Type B pancreatic cell (in vitro differentiated cells): Measurements from ENCODE around the gene HS3ST1. TPM values are rescaled to one million over a fixed set of nuclear protein-coding genes. Genes with fewer than 3 reads are reported as not detected.

Source experiments
- DNase-seq: peaks from one replicate; pipeline ENCODE4 v3.0.0; 2021; ENCODE audit warnings: mixed read lengths; ENCODE audit not compliant: unreplicated experiment; ENCODE audit errors: extremely low spot score
- H3K27ac Mint-ChIP-seq: 2 replicates; pipeline ENCODE4 v1.8.0; 2021; ENCODE audit warnings: mild to moderate bottlenecking, mixed read lengths
- H3K27me3 Mint-ChIP-seq: 2 replicates; pipeline ENCODE4 v1.8.0; 2021; ENCODE audit warnings: mixed read lengths
- H3K36me3 Mint-ChIP-seq: 2 replicates; pipeline ENCODE4 v1.8.0; 2021; ENCODE audit warnings: mixed read lengths
- H3K4me1 Mint-ChIP-seq: one replicate; pipeline ENCODE4 v1.8.0; 2021; ENCODE audit warnings: mixed read lengths; ENCODE audit not compliant: unreplicated experiment
- H3K4me3 Mint-ChIP-seq: 2 replicates; pipeline ENCODE4 v1.8.0; 2021; ENCODE audit warnings: mild to moderate bottlenecking, mixed read lengths
- H3K9me3 Mint-ChIP-seq: 2 replicates; pipeline ENCODE4 v1.8.0; 2021; ENCODE audit warnings: mixed read lengths
- total RNA-seq: library from RNA; stranded (reverse); gene quantifications from 2 replicates; pipeline ENCODE4 v1.2.1, GENCODE V29; 2021; ENCODE audit warnings: low replicate concordance
- TF ChIP-seq, protein P1 (sequence below): fragments of 200-600 bp; sonication (generic); conservative IDR thresholded peaks from 2 replicates; pipeline ENCODE4 v1.5.0; 2021; ENCODE audit warnings: antibody characterized with exemption, mild to moderate bottlenecking

The HS3ST1 gene
- total RNA-seq, 1 donor from 2014 or later: 2.5 TPM

DNA sequence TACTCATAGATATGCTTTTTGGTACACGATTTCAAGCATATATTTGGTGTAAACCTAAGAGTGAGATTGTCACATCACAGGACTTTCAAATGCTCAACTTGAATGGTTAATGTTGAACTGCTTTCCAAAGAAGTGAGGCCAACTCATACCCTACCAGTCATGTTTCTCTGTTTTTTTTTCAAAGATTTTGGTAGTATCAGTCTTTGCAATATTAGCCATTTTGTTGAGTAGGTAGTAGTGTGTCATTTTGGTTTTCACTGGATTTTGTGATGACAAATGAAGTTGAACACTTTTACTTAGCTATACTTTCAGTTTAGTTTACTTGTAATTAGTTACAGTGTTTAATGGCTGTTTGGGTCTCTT lies 12.5 kb upstream of the HS3ST1 start:
- TF ChIP-seq, protein P1, sequence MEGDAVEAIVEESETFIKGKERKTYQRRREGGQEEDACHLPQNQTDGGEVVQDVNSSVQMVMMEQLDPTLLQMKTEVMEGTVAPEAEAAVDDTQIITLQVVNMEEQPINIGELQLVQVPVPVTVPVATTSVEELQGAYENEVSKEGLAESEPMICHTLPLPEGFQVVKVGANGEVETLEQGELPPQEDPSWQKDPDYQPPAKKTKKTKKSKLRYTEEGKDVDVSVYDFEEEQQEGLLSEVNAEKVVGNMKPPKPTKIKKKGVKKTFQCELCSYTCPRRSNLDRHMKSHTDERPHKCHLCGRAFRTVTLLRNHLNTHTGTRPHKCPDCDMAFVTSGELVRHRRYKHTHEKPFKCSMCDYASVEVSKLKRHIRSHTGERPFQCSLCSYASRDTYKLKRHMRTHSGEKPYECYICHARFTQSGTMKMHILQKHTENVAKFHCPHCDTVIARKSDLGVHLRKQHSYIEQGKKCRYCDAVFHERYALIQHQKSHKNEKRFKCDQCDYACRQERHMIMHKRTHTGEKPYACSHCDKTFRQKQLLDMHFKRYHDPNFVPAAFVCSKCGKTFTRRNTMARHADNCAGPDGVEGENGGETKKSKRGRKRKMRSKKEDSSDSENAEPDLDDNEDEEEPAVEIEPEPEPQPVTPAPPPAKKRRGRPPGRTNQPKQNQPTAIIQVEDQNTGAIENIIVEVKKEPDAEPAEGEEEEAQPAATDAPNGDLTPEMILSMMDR: no peak
- no peak for DNase-seq
- H3K9me3 Mint-ChIP-seq: no peaks in the 10 kb centered on the region
- H3K4me1 Mint-ChIP-seq: no peaks in the 10 kb centered on the region
- H3K27ac Mint-ChIP-seq: no peak overlapping the region
- no peaks in the 10 kb centered on the region for H3K36me3 Mint-ChIP-seq
- H3K4me3 Mint-ChIP-seq: no peak overlapping the region
- H3K27me3 Mint-ChIP-seq: no peaks in the 10 kb centered on the region

DNA sequence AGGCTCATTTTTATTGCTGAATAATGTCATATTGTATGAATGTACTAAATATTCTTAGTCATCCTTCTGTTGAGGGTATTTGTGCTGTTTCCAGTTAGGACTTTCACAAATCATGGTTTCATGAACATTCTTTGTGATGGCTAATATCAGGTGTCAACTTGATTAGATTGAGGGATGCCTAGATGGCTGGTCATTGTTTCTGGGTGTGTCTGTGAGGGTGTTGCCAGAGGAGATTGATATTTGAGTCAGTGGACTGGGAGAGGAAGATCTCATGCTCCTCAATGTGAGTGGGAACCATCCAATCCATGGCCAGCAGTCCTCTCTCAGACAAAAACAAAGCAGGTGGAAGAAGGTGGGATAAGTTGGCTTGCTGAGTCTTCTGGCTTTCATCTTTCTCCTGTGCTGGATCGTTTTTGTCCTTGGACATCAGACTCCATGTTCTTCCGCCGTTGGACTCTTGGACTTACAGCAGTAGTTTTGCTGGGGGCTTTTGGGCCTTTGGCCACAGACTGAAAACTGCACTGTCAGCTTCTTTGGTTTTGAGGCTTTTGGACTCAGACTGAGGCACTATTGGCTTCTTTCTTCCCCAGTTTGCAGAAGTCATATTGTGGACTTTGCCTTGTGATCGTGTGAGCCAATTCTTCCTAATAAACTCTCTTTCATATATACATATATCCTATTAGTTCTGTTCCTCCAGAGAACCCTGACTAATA lies 11.9 kb upstream of the HS3ST1 start:
- no peak overlapping the region for H3K27ac Mint-ChIP-seq
- no peaks in the 10 kb centered on the region for H3K27me3 Mint-ChIP-seq
- no peak overlapping the region for H3K4me3 Mint-ChIP-seq
- DNase-seq: no peak
- no peaks in the 10 kb centered on the region for H3K9me3 Mint-ChIP-seq
- no peaks in the 10 kb centered on the region for H3K36me3 Mint-ChIP-seq
- no peaks in the 10 kb centered on the region for H3K4me1 Mint-ChIP-seq
- TF ChIP-seq, protein P1: no peak

DNA sequence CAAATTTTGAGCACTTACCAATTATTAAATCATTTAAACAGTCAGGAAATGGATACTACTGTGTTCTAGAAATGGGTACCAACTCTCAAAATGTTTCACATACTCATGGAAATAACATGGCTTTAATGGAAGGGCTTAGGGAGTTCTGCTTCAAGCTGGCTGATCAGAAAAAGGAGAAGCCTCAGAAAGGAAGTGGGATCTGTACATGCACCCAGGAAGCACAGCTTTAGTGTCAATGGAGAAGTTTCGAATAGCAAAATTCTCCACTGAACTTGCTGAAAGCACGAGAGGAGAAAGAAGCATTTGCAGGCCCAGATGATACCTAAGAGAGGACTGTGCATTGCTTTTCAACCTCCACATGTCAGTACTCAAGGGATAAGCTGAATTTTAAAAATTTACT lies 11.1 kb upstream of the HS3ST1 start:
- H3K27me3 Mint-ChIP-seq: no peaks in the 10 kb centered on the region
- no peaks in the 10 kb centered on the region for H3K4me1 Mint-ChIP-seq
- no peak for DNase-seq
- H3K27ac Mint-ChIP-seq: no peak overlapping the region
- no peaks in the 10 kb centered on the region for H3K36me3 Mint-ChIP-seq
- TF ChIP-seq, protein P1: no peak
- no peak overlapping the region for H3K4me3 Mint-ChIP-seq
- no peaks in the 10 kb centered on the region for H3K9me3 Mint-ChIP-seq

DNA sequence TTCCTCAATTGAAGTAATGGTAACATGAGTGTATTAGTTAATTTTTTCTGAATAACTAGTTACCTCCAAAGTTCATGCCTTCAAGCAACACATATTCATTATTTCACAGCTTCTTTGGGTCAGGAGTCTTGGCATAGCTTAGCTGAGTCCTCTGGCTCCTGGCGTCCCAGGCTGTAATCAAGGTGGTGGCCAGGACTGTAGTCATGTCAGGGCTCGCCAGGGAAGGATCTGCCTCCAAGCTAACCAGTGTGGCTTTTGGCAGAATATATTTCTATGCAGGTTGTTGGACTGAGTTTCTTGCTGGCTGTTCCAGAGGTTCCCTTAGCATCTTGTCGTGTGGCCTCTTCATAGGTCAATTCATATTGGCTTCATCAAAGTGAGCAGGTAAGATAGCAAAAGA lies 10.0 kb upstream of the HS3ST1 start:
- DNase-seq: no peak
- Mint-ChIP-seq H3K4me3 (no peak overlapping the region), H3K27me3 (no peaks in the 10 kb centered on the region), H3K9me3 (no peaks in the 10 kb centered on the region), H3K36me3 (no peaks in the 10 kb centered on the region), H3K27ac (no peak overlapping the region), H3K4me1 (no peaks in the 10 kb centered on the region)
- TF ChIP-seq, protein P1: no peak

DNA sequence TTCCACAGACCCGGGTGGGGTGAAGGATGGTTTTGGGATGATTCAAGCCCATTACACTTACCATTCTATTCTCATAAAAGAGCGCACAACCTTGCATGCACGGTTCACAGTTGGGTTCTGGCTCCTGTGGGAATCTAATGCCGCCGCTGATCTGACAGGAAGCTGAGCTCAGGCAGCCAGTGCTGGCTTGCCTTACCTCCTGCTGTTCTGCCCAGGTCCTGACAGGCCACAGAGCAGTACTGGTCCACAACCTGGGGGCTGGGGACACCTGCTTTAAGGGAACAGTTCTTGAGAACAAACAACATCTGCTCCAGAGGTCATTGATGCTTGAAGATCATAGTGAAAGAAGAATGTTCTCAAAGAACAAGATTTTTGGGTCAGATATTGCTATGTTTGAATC lies 8.0 kb upstream of the HS3ST1 start:
- Mint-ChIP-seq H3K27me3 (no peaks in the 10 kb centered on the region), H3K4me1 (no peaks in the 10 kb centered on the region), H3K4me3 (no peak overlapping the region), H3K9me3 (no peaks in the 10 kb centered on the region), H3K36me3 (no peaks in the 10 kb centered on the region), H3K27ac (no peak overlapping the region)
- TF ChIP-seq, protein P1: no peak
- DNase-seq: no peak

DNA sequence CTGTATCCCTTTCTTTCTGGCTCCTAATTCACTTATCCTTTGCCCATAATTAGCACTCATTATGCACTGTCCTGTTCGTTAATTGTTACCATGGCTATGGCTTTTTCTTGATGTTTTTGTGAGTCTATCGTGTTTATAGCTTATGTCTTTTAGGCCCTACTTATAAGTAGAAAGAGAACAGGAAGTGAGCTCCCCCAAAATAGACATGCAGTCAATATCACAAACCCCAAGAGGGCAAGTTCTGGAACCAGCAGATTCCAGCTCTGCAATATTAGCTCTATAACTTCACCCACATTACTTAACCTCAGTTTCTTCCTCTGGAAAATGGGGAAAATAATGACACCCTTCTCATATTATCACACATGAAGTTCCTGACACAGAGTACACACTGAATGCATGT lies 7.4 kb upstream of the HS3ST1 start:
- Mint-ChIP-seq H3K27ac (no peak overlapping the region), H3K9me3 (no peaks in the 10 kb centered on the region), H3K4me1 (no peaks in the 10 kb centered on the region), H3K4me3 (no peak overlapping the region), H3K27me3 (peaks cover 6% of the 10 kb centered on the region), H3K36me3 (no peaks in the 10 kb centered on the region)
- TF ChIP-seq, protein P1: no peak
- DNase-seq: no peak
